GM23338 (cell line): ENCODE measurements around the gene C11orf21. TPM values are rescaled to one million over a fixed set of nuclear protein-coding genes. Genes with fewer than 3 reads are reported as not detected.

Experiments used
- ATAC-seq: fragments of 200-7000 bp; cut with Tn5 transposase; 3 replicates; pipeline ENCODE4 v1.9.1; 2020
- DNase-seq: peaks from one replicate; pipeline ENCODE4 v3.0.0-alpha.2; 2015; ENCODE audit warnings: low spot score
- H2AFZ ChIP-seq: fragments of 200-600 bp; sonication (generic); 2 replicates; pipeline ENCODE4 v1.8.0; 2016; ENCODE audit warnings: antibody characterized with exemption, mild to moderate bottlenecking, moderate library complexity
- H3F3A ChIP-seq: fragments of 200-600 bp; sonication (generic); replicated peaks from 2 replicates; pipeline ENCODE4 v1.8.0; 2017; ENCODE audit warnings: antibody characterized with exemption, mixed run types, low read depth
- H3K27ac ChIP-seq: fragments of 200-600 bp; sonication (generic); 2 replicates; pipeline ENCODE4 v1.6.1; 2016; ENCODE audit warnings: low read depth
- H3K27me3 ChIP-seq: fragments of 200-600 bp; sonication (generic); 2 replicates; pipeline ENCODE4 v1.8.0; 2016; ENCODE audit warnings: mild to moderate bottlenecking, mixed run types, moderate library complexity; ENCODE audit not compliant: insufficient read depth
- H3K36me3 ChIP-seq: fragments of 200-600 bp; sonication (generic); 2 replicates; pipeline ENCODE4 v1.8.0; 2016; ENCODE audit warnings: mild to moderate bottlenecking; ENCODE audit not compliant: insufficient read depth
- H3K4me1 ChIP-seq: fragments of 200-600 bp; sonication (generic); 2 replicates; pipeline ENCODE4 v1.8.0; 2016; ENCODE audit warnings: mild to moderate bottlenecking, moderate library complexity; ENCODE audit not compliant: insufficient read depth
- H3K4me2 ChIP-seq: fragments of 200-600 bp; sonication (generic); 2 replicates; pipeline ENCODE4 v1.7.1; 2017; ENCODE audit warnings: mixed run types
- H3K4me3 ChIP-seq: fragments of 200-600 bp; sonication (generic); 2 replicates; pipeline ENCODE4 v1.6.1; 2016; ENCODE audit warnings: mixed run types
- H3K79me2 ChIP-seq: fragments of 200-600 bp; sonication (generic); replicated peaks from 2 replicates; pipeline ENCODE4 v1.8.0; 2017; ENCODE audit warnings: mild to moderate bottlenecking; ENCODE audit not compliant: insufficient read depth
- H3K9me2 ChIP-seq: fragments of 200-600 bp; sonication (generic); 2 replicates; pipeline ENCODE4 v1.8.0; 2017; ENCODE audit not compliant: insufficient read depth
- H4K20me1 ChIP-seq: fragments of 200-600 bp; sonication (generic); replicated peaks from 2 replicates; pipeline ENCODE4 v1.8.0; 2017; ENCODE audit warnings: mild to moderate bottlenecking; ENCODE audit not compliant: insufficient read depth
- H3K27ac Mint-ChIP-seq: 2 replicates; pipeline ENCODE4 v1.8.0; 2020; ENCODE audit warnings: inconsistent platforms, mild to moderate bottlenecking, moderate library complexity, mixed read lengths
- H3K27me3 Mint-ChIP-seq: 3 replicates; pipeline ENCODE4 v1.8.0; 2022; ENCODE audit warnings: low read depth, mild to moderate bottlenecking, moderate library complexity, mixed read lengths, inconsistent platforms; ENCODE audit not compliant: insufficient read depth, poor library complexity
- H3K36me3 Mint-ChIP-seq: 3 replicates; pipeline ENCODE4 v1.8.0; 2021; ENCODE audit warnings: low read depth, mild to moderate bottlenecking, inconsistent platforms, moderate library complexity, mixed read lengths
- H3K4me1 Mint-ChIP-seq: 3 replicates; pipeline ENCODE4 v1.8.0; 2020; ENCODE audit warnings: mild to moderate bottlenecking, inconsistent platforms, mixed read lengths
- H3K4me3 Mint-ChIP-seq: 3 replicates; pipeline ENCODE4 v1.8.0; 2021; ENCODE audit warnings: moderate library complexity, mild to moderate bottlenecking, inconsistent platforms, mixed read lengths
- H3K9me3 Mint-ChIP-seq: 3 replicates; pipeline ENCODE4 v1.8.0; 2020; ENCODE audit warnings: moderate library complexity, mild to moderate bottlenecking, inconsistent platforms, mixed read lengths
- ETS1 ChIP-seq: IDR thresholded peaks from 2 replicates; pipeline ENCODE4 v1.6.1; 2016; ENCODE audit warnings: antibody characterized with exemption
- EZH2phosphoT487 ChIP-seq: fragments of 200-600 bp; sonication (generic); IDR thresholded peaks from one replicate; pipeline ENCODE4 v1.8.1; 2018; ENCODE audit warnings: antibody characterized with exemption; ENCODE audit not compliant: unreplicated experiment
- JUNB ChIP-seq: IDR thresholded peaks from one replicate; pipeline ENCODE4 v1.6.1; 2016; ENCODE audit warnings: antibody characterized with exemption; ENCODE audit not compliant: unreplicated experiment
- NANOG ChIP-seq: IDR thresholded peaks from 2 replicates; pipeline ENCODE4 v1.6.1; 2016; ENCODE audit warnings: antibody characterized with exemption, borderline replicate concordance
- ZNF114 ChIP-seq: fragments of 250-450 bp; sonication (Bioruptor Pico); IDR thresholded peaks from 2 replicates; pipeline ENCODE4 v1.5.0; 2020; ENCODE audit warnings: mild to moderate bottlenecking, moderate library complexity
- ZNF331 ChIP-seq: fragments of 250-450 bp; sonication (Bioruptor Pico); IDR thresholded peaks from 2 replicates; pipeline ENCODE4 v1.5.0; 2020; ENCODE audit warnings: low read depth, mild to moderate bottlenecking, moderate library complexity
- ZNF462 ChIP-seq: fragments of 250-450 bp; sonication (Bioruptor Pico); IDR thresholded peaks from 2 replicates; pipeline ENCODE4 v1.5.0; 2020; ENCODE audit warnings: mild to moderate bottlenecking, moderate library complexity
- polyA plus RNA-seq: library from polyadenylated mRNA; unstranded; fragments of >200 nt; fragmentation: Nextera tagmentation; extraction: Ambion mirVana; gene quantifications from 2 replicates; pipeline ENCODE4 v1.2.1, GENCODE V29; 2016
- total RNA-seq: library from RNA; depleted of rRNA; stranded (reverse); fragments of >200 nt; shearing (Covaris generic); gene quantifications from 2 replicates; pipeline ENCODE4 v1.2.3, GENCODE V29; 2014

Gene C11orf21
- total and polyA plus RNA-seq, 2 experiments from 2014 or later, result not detected

GRCh38 chr11:2305140-2305778 is 3.5 kb upstream of the C11orf21 start (continued):
- TF ChIP-seq ZNF462 (no peak), JUNB (no peak), ZNF331 (CRISPR knock-in tag) (no peak)

- Histone ChIP-seq H2AFZ (no peak overlapping the region), H3K79me2 (no peaks in the 10 kb centered on the region), H3F3A (no peaks in the 10 kb centered on the region), H3K4me2 (no peak overlapping the region), H3K36me3 (no peaks in the 10 kb centered on the region), H3K9me2 (no peaks in the 10 kb centered on the region), H3K4me1 (no peaks in the 10 kb centered on the region), H4K20me1 (no peaks in the 10 kb centered on the region), H3K4me3 (no peak overlapping the region), H3K27ac (no peak overlapping the region), H3K27me3 (no peaks in the 10 kb centered on the region)
- peaks cover 2% of the 10 kb centered on the region for H3K27me3 Mint-ChIP-seq
- peaks cover 7% of the 10 kb centered on the region for H3K4me1 Mint-ChIP-seq
- no peak overlapping the region for H3K4me3 Mint-ChIP-seq
- no peak for ATAC-seq
- DNase-seq, result no peak
- no peaks in the 10 kb centered on the region for H3K36me3 Mint-ChIP-seq
- no peaks in the 10 kb centered on the region for H3K9me3 Mint-ChIP-seq
- no peak overlapping the region for H3K27ac Mint-ChIP-seq
- TF ChIP-seq NANOG, result no peak
- TF ChIP-seq ZNF114 (CRISPR knock-in tag), result no peak
- TF ChIP-seq JUNB, result no peak
- TF ChIP-seq ETS1, result no peak
- TF ChIP-seq ZNF331 (CRISPR knock-in tag), result no peak
- TF ChIP-seq EZH2phosphoT487, result no peak
- TF ChIP-seq ZNF462, result no peak
Measured at GRCh38 chr11:2304506-2305139, 2.9 kb upstream of the C11orf21 start.
